ENCODE data around the gene IGFBP2. TPM values are rescaled to one million over a fixed set of nuclear protein-coding genes. Genes with fewer than 3 reads are reported as not detected.

IGFBP2 gene
- total RNA-seq, 1 donor from 2014 or later = 41.1 TPM

DNA sequence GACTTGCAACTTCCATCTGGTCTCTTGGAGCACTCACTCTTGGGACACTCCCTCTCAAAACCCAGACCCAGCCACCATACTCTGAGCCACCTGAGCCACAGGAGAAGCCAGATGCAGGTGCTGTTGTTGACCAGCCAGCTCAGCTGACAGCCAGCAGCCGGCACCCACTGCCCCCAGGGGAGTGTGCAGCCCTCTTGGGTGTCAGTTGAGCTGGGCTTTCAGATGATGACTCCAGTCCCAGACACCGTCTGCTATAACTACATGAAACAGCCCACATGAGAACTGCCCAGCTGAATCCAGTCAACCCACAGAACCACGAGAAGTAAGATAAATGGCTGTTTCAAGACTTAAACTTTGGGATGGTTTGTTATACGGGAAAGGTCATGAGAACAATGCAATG, 10.7 kb upstream of the IGFBP2 start:
- no peak for DNase-seq (ENCODE audit: low read depth)
- TF ChIP-seq, protein P1, sequence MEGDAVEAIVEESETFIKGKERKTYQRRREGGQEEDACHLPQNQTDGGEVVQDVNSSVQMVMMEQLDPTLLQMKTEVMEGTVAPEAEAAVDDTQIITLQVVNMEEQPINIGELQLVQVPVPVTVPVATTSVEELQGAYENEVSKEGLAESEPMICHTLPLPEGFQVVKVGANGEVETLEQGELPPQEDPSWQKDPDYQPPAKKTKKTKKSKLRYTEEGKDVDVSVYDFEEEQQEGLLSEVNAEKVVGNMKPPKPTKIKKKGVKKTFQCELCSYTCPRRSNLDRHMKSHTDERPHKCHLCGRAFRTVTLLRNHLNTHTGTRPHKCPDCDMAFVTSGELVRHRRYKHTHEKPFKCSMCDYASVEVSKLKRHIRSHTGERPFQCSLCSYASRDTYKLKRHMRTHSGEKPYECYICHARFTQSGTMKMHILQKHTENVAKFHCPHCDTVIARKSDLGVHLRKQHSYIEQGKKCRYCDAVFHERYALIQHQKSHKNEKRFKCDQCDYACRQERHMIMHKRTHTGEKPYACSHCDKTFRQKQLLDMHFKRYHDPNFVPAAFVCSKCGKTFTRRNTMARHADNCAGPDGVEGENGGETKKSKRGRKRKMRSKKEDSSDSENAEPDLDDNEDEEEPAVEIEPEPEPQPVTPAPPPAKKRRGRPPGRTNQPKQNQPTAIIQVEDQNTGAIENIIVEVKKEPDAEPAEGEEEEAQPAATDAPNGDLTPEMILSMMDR (IDR thresholded peaks at IDR 0.05; ENCODE audit: insufficient read depth, low read length, severe bottlenecking) = no peak
- Histone ChIP-seq H3K27me3 (ENCODE audit: control insufficient read depth, insufficient read depth, low read length) (no peaks in the 10 kb centered on the region), H3K4me3 (ENCODE audit: low read depth, low read length) (no peak overlapping the region), H3K36me3 (ENCODE audit: control insufficient read depth, insufficient read depth, low read length) (no peaks in the 10 kb centered on the region)
- FAIRE-seq = no peak

DNA sequence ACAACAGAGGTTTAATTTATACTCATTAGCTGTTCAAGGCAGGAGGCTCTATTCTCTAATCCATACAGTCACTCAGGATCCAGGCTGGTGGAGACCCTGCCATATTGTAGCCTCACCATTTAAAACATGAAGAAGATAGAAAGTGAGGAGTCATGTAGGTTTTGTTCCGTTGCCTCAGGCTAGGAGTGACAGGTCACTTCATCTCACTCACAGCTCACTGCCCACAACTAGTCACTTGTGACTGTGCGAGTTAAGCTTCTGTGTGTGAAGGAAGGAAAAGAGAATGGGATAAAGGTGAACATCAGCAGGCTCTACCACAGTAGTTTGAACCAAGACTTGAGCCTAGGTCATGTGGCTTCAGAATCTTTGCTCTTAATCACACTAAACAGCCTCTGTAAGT, 9.0 kb upstream of the IGFBP2 start:
- TF ChIP-seq, protein P1 (IDR thresholded peaks at IDR 0.05; ENCODE audit: insufficient read depth, low read length, severe bottlenecking) = no peak
- no peaks in the 10 kb centered on the region for H3K36me3 ChIP-seq (ENCODE audit: control insufficient read depth, insufficient read depth, low read length)
- FAIRE-seq (peak; percentile 89), DNase-seq (ENCODE audit: low read depth) (no peak)
- H3K27me3 ChIP-seq (ENCODE audit: control insufficient read depth, insufficient read depth, low read length) = no peaks in the 10 kb centered on the region
- no peak overlapping the region for H3K4me3 ChIP-seq (ENCODE audit: low read depth, low read length)

DNA sequence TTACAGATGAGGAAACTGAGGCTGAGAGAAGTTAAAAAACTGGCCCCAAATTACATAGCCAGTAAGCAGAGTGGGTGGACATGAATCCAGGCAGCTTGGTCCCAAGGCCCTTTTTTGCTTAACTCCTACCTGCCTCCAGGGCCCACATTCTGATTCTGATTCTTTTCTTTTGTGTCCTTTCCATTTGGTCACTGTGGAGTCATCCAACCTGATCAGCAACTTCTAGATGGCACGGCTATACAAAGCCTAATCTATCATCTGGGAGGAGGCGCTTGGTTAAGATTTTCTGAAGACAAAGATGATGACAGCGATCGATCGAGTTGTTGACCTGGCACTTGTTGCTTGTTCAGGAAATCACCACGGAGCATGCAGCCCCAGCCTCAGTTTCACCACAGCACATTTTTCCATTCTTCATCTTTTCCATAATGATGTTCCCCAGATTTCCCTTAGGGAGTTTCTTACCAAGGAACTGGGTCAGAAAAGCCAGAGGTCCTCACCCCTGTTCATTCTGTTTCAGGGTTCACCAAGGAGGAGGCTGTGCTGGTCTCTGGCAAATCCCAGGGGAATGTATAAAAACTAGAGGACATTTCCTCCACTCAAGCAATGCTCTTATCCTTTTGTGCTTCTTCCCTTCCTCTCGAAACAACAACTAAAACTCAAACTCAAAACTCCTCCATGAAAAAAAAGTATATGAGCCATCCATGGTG, 6.9 kb upstream of the IGFBP2 start:
- Histone ChIP-seq H3K27me3 (ENCODE audit: control insufficient read depth, insufficient read depth, low read length) (no peaks in the 10 kb centered on the region), H3K4me3 (ENCODE audit: low read depth, low read length) (no peak overlapping the region), H3K36me3 (ENCODE audit: control insufficient read depth, insufficient read depth, low read length) (no peaks in the 10 kb centered on the region)
- DNase-seq (ENCODE audit: low read depth) = no peak
- FAIRE-seq = no peak
- TF ChIP-seq, protein P1 (IDR thresholded peaks at IDR 0.05; ENCODE audit: insufficient read depth, low read length, severe bottlenecking) = no peak

DNA sequence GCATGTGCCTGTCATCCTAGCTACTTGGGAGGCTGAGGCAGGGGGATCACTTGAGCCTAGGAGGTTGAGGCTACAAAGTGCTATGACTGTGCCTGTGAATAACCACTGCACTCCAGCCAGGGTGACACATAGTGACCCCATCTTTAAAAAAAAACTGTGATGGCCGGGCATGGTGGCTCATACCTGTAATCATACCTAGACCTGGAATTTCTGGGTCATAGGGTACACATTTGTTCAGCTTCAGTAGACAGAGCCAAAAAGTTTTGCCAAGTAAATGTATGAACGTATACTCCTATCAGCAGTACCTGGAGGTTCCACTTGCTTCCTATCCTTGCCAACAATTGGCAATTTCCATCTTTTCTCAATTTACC, 6.4 kb upstream of the IGFBP2 start:
- Histone ChIP-seq H3K27me3 (ENCODE audit: control insufficient read depth, insufficient read depth, low read length) (no peaks in the 10 kb centered on the region), H3K4me3 (ENCODE audit: low read depth, low read length) (no peak overlapping the region), H3K36me3 (ENCODE audit: control insufficient read depth, insufficient read depth, low read length) (no peaks in the 10 kb centered on the region)
- DNase-seq (ENCODE audit: low read depth) (no peak), FAIRE-seq (no peak)
- TF ChIP-seq, protein P1 (IDR thresholded peaks at IDR 0.05; ENCODE audit: insufficient read depth, low read length, severe bottlenecking) = no peak

DNA sequence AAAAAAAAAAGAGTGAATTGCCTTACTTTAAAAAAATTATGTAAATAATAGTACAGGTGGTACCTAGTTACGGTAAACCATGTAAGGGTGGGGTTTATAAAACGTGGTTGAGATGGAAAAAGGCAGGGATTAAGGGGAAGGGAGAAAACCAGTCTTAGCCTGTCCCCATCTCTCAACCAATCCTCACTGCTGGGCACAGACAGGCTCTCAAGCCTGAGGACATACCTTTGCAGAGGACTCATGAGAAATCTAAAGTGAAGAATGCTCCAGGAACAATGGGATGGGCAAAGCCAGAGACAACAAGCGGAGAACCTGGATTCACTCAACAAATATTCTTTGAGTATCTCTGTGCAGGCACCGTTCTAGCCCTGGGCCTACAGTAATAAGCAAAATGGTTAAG, 3.4 kb upstream of the IGFBP2 start:
- no peak overlapping the region for H3K4me3 ChIP-seq (ENCODE audit: low read depth, low read length)
- DNase-seq (ENCODE audit: low read depth) = no peak
- peaks cover 1% of the 10 kb centered on the region for H3K27me3 ChIP-seq (ENCODE audit: control insufficient read depth, insufficient read depth, low read length)
- TF ChIP-seq, protein P1 (IDR thresholded peaks at IDR 0.05; ENCODE audit: insufficient read depth, low read length, severe bottlenecking) = no peak
- no peak for FAIRE-seq
- no peaks in the 10 kb centered on the region for H3K36me3 ChIP-seq (ENCODE audit: control insufficient read depth, insufficient read depth, low read length)

Measured in bronchial epithelial cell (primary cell).